Heart left ventricle (tissue), 13 donors: Measurements from ENCODE around the gene FAM50B.

ENCODE experiments used
- POLR2A ChIP-seq, 2 donors: fragments of 450-650 bp; IDR thresholded peaks; one replicate each; pipeline ENCODE4 v1.6.1; 2017; ENCODE audit warnings: antibody characterized with exemption in 2 of 2, mild to moderate bottlenecking in 2 of 2, moderate library complexity in 2 of 2
- TF ChIP-seq, protein P1 (sequence below), 12 donors: fragments of 200-600 bp; sonication (generic) in 4 of 12; IDR thresholded peaks; one replicate each; pipeline versions ENCODE4 v1.5.0 to v1.8.0; 2018 to 2022; ENCODE audit warnings: antibody characterized with exemption in 12 of 12, mild to moderate bottlenecking in 5 of 12
- donor health status: ischemic (EF 13 %, LVEDD 7.1; RV severe dilation, severe dysfunction).
- donor health status: DM: no; HTN: yes; CAD: no.
- donor health status: DM: no; HTN: no; CAD: no.
- donor health status: ischemic (EF 25% LVEDD 6.9; RV normal size, moderate dysfunction).
- donor health status: ischemic (EF 25% LVEDD 5.7; RV mildly dilated, moderate dysfunction).
- donor health status: ischemic (EF 35%, LVEDD 5.7; RV mildly dilated, moderate dysfunction).
- donor health status: nonischemic (EF 11% LVEDD 7.7; RV severe dilation, severe dysfunction).
- donor health status: DM: yes; HTN: yes; CAD: no.
- donor health status: PGD.
- donor health status: ischemic (EF 29% LVEDD 5.4; RV normal size, mild dysfunction).
- donor health status: nonischemic (EF 23%, LVEDD 6.1; RV moderate dilation, normal function).

- TF ChIP-seq, protein P1, sequence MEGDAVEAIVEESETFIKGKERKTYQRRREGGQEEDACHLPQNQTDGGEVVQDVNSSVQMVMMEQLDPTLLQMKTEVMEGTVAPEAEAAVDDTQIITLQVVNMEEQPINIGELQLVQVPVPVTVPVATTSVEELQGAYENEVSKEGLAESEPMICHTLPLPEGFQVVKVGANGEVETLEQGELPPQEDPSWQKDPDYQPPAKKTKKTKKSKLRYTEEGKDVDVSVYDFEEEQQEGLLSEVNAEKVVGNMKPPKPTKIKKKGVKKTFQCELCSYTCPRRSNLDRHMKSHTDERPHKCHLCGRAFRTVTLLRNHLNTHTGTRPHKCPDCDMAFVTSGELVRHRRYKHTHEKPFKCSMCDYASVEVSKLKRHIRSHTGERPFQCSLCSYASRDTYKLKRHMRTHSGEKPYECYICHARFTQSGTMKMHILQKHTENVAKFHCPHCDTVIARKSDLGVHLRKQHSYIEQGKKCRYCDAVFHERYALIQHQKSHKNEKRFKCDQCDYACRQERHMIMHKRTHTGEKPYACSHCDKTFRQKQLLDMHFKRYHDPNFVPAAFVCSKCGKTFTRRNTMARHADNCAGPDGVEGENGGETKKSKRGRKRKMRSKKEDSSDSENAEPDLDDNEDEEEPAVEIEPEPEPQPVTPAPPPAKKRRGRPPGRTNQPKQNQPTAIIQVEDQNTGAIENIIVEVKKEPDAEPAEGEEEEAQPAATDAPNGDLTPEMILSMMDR (IDR thresholded peaks at IDR 0.05), result no peak
- no peak for TF ChIP-seq POLR2A (IDR thresholded peaks at IDR 0.05)
Measured at GRCh38 chr6:3838992-3839867, 9.9 kb upstream of the FAM50B start.
